Stimulated activated CD4-positive, alpha-beta T cell treated with anti-CD3 and anti-CD28 coated beads, Interleukin-15, amount 100 ng/mL, for 24 hours (primary cell): ENCODE results near the gene PON2.

Experiments used
- DNase-seq: peaks from one replicate; pipeline ENCODE4 v3.0.0-alpha.2; 2020

The PON2 gene

DNA sequence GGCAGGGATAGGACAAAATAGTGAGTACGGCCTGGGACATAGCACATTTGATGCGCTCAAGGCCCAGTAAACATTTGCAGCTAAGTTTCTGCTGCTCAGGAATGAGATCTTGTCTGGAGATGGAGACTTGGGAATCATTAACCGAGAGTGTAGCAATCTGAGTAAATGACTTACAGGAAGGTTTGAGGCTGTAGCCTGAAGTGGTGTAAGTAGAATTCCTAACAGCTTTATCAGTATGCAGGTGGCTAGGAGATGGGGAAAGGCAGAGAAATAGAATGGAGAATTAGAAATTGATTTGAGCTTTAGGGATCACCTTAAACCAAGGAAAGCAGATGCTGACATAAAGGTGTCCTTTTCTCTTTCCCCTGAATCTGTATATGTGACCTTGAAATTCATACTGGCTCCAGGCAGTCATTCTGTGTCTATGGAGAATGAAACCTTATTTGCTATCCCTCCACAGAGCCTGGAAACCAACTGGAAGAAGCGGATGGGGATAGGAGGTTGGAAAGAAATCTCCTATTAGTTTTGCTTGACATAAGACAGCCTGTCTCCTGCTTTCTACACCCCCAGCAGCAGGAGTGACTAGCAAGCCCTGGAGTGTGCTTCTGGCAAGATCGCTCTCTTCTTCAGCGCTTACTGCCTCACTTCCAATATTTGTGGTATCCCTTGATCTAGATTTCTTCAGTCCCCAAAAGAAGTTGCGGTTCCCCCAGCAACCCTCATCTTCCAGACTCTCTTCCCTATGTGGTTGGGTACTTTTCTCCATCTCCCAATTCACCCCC, 6.4 kb upstream of the PON2 start:
- no peak for DNase-seq

DNA sequence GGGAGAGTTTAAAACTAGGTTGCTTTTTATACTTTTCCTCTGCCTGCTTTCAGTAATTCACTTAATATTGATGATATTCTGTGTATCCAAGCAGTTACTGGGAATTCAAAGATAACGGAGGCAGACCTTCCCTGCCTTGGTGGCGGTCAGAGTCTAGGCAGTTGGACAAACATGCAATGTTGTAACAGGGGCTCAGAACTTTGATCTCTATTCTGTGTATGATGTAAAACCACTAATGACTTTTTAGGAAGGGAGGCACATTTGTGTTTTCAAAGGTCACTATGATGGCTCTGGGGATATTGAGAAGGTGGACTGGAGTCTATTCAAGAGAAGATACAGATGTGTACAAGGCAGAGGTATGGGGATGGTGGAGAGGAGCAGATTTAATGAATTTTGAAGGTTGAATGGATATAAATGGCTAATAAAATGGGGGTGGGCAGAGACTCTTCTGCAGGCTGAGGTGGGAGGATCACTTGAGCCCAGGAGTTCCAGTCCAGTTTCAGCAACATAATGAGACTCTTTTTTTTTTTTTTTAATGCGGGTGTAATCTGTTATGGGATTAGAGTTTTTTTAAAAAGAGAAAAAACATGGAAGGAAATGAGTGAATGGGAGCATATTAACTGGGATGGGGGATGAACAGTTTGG, 5.7 kb upstream of the PON2 start:
- DNase-seq = no peak

DNA sequence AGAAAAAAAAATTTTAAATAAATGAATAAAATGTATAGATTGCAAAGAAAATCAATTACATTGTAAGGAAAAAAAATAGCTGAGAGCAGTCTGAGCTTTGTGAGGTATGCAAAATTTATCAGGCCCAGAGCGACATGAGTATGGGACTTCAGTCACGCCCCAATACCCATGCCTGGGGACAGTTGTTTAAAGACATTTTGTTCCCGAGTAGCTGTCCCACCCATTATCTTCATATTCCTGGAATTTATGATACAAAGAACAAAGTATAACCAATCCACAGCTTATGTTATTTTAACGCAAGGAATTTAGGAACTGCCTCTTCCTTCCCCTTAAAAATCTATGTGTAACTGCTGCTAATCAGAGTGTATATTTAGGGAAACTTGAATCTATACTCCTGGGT, 1.6 kb upstream of the PON2 start:
- DNase-seq = no peak

DNA sequence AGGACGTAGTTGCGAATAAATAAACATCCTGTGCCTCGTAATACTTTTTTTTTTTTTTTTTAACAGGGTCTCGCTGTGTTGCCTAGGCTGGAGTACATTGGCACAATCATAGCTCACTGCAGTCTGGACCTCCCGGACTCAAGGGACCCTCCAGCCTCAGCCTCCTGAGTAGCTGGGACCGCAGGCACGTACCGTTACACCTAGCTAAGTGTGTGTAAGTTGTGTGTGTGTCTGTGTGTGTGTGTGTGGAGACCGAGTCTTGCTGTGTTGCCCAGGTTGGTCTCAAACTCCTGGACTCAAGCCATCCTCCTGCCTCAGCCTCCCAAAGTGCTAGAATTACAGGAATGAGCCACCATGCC, 573 bp upstream of the PON2 start:
- peak; percentile 1 for DNase-seq

DNA sequence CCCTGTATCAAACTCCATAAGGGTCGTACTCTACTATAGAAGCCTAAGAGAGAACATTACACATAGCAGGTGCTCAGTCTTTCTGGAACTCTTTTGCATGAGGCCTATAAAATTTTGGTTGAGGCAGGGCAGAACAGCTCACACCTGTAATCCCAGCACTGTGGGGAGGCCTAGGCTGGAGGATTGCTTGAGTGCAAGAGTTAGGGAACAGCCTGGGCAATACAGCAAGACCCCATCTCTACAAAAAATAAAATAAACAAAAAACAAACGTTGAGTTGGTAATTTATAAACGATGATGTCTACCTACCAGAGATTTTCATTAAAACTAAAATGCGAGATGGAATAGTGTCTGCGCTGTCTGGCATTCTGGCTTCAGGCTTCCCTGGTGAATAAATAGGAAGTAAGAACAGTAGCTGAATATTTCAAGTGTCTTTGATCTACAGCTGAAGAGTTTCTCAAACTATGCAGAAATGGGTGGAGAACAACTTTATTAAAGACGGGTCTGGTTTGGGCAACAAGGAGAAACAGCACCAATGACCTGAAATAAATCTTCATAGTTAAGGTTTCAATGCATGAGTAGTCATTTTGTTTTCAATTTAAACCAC, 774 bp downstream of the PON2 start:
- DNase-seq = no peak

DNA sequence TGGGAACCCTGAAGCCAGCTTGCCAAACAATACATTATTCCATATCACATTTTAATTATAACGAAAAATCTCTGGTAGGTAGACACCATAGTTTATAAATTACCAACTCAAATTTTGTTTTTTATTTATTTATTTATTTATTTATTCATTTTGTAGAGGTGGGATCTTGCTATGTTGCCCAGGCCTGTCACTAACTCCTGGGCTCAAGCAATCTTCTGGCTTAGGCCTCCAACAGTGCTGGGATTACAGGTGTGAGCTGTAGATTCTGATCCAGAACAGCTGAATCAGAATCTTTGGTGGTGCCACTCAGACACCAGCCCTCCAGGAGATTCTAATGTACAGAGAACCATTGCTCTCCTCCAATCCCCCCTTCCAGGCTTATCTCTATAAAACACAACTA, 1.7 kb downstream of the PON2 start:
- no peak for DNase-seq

DNA sequence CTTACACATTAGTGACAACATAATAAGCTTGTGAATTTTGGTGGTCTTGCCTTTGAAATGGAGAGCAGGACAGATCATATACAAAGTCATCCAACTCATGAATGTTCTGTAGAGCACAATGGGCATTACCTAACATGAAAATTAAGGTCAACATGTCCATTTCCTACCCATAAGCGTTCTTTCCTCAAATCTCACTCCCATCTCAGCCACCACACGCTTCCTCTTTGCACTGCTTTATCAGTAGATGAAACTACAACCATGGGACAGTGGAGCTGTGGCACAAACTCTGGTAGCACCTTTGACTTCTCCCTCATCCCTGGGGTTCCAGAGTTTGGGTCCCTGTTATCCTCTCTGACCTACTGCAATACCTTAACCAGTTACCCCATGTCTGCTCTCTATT, 2.2 kb downstream of the PON2 start:
- DNase-seq = no peak

DNA sequence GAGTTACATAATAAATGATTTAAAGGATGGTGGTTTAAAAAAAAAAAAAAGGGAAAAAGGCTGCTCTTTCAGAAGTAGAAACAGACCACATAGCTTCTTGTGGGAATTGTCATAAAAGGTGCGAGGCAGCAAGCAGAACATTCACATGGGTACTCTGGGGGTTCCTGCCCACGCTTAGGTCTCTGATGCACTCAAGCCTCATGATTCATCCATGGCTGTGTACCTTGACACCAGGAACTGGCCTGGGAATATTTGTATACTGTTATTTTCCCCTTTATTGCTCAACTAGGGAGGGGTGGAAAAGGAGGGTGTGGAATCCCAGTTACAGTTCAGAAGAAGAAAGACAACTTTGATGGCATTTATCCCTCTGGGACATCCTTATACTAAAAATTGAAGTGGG, 4.0 kb downstream of the PON2 start:
- no peak for DNase-seq

DNA sequence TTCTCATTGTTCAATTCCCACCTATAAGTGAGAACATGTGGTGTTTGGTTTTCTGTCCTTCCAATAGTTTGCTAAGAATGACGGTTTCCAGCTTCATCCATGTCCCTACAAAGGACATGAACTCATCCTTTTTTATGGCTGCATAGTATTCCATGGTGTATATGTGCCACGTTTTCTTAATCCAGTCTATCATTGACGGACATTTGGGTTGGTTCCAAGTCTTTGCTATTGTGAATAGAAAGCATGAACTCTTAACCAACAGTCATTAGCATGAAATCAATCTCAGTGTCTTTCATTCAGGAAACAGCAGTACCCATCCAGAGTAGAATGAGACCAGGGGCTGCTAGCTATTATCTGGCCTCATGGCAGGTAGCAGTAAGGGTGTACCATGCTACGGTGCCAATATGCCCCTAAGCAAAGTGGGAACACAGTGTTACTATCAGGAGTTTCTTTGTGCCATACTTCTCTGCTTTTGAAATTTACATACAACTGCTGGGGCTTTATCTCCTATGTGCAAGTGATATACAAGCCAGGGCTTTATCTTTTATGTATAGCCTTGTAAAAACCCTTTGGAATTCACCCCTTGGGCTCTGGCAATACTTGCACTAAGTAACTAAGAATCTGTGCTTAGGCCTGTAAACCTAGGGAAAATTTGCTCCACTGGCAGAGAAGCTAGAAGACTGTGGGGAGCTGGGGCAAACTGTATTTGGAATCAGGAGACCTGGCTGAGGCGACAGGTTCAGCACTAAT, 5.4 kb downstream of the PON2 start:
- no peak for DNase-seq

DNA sequence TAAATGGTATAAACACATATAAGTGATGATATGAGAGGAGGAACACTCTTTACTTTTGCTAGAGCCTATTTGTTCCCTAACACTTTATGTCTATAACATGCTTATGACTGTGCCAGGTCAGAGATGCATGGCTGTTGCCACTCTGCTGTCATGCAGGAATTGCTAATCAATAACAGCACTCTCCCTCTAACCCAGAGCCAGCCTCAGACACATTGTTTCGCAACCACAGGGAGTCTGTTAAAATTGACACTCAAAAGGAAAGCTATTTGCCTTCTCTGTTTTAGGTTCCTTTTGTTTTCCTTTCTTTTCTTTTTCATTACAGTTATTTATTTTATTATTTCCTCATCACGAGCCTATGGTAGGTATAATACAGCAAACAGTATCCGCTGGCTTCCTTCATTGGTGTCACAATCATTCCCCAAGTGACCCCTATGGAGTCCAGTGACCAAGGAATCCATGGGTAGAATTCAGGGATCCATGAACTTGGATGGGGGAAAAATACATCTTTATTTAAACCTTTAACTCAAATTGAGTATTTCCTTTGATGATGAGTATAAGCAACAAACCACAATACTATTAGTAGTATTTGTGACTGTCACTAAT, 6.8 kb downstream of the PON2 start:
- no peak for DNase-seq

DNA sequence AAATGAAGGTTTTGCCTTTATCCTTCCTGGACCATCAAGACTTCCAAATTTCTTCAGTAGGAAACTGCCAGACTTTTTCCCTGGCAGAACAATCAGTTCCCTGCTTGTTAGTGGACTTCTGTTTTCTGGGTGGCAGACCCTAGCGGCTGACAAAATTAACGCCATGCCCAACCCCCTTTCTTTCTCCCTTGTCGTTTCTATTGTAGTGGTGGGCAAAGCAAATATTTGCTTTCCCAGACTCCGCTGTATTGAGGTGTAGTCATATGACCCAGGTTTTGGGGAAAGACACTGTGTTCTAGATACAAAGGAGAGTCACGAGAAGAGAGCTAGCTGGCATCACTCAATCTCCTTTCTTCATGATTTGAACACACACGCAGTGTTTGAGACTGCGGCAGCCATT, 7.7 kb downstream of the PON2 start:
- no peak for DNase-seq

DNA sequence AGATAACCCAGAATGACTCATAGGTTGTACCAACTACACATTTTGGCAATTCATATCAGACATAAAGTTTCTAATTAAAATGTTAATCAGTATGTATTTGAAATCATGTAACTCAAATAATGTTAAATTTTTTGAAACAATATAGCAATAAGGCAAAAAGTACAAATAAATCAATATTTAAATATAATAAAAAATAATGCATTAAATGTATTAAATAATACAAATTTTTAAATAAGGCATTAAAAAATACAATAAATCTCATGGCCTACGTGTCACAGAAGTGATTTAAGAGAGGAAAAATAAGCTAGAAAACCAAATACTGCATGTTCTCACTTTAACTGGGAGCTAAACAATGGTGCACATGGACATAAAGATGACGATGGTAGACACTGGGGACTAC, 9.1 kb downstream of the PON2 start:
- no peak for DNase-seq

DNA sequence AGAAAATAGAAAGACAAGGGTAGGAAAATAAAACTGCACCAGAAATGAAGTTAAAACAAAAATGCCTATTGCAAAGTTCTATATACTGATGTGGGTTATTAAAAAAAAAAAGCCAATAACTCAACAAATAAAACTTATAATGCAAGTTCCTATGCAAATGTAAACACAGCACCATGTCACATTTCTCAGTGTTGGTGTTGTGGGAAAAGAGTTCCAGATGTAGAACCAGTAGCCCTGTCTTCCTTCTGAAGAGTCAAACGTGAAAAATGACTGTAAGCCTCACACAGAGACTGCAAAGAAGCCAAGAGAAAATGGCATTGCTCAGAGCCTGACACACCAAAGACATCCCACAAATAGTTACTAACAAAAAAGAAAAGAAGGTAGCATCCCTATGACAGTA, 10.1 kb downstream of the PON2 start:
- DNase-seq = no peak

DNA sequence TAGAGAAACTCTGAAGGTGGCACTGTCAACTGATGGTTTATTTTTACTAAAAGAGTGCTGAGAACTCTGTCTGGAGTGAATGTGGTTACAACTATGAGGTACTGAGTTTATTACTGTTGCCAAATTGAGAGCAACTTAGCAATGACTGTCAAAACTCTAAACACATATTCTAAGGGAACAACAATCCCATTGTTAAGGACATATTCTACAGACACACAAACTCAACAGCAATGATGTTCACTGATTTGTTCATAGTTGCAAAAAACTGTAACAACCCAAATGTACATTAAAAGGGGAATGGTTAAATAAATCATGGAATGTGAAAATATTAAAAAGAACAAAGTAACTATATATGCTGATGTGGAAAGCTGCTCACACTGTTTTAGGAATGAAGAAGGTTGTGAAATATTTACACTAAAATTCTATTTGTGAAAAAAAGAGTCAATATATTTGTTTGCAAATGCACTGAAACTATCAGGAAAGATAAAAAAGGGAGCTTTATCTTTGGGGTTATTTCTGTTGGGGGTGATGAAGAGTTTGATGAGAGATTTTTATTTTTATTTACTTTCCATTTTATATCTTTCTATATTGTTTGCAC, 12.9 kb downstream of the PON2 start:
- DNase-seq = no peak

DNA sequence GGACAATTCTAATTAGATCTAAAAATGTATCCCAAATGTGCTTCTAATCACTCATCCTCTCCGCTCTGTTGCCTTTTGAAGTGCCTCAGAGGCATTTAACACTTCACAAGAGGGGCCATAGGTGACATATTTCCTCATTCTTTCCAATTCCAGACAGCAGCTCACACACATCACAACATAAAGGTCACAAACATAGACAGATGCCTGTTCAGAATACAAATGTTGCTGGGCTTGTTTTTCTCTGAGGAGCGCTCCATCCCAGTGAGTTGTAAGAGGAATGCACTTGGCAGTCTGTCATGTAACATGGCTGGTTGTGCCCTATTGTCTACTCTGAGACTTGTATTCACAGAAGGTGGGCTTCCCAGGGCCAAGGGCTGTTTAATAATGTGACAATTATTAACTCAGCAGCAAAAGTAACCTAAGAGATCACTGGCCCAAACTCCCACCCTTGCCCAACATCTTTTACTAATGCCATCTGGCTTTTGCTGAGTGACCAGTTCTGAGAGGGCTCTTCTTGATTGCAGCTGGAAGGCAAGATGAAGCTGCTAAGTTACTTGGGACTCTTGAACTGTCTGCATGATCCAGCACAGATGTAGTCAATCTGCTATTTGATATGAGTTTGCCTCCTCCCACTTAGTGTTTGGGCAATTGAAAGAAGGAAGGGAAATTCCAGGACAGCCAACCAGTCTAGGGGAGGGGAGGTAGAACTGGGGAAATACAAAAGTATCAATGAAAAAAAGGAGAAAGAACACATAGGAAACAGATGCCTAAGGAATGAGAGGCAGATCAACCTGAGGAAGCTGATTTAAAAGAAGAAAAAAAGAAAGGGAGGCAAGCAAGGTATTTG, 13.6 kb downstream of the PON2 start:
- no peak for DNase-seq

DNA sequence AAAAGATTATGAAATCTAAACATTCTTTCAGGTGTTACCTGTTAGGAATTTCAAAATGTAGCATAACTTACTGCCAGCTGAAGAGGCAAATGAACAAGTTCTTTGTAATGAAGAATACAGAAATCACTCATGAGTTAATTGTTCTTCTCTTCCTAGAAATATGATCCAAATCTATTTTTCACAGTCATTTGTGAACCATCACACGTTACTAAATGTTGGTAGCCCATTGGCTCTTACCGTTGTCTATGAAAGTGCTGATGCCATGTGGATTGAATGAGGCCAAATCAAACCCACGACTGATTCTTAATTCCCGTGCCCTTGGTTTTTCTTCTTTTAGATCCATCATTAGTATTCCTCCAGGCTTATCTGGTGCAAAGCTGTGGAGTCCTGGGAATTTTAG, 22.8 kb downstream of the PON2 start:
- no peak for DNase-seq

DNA sequence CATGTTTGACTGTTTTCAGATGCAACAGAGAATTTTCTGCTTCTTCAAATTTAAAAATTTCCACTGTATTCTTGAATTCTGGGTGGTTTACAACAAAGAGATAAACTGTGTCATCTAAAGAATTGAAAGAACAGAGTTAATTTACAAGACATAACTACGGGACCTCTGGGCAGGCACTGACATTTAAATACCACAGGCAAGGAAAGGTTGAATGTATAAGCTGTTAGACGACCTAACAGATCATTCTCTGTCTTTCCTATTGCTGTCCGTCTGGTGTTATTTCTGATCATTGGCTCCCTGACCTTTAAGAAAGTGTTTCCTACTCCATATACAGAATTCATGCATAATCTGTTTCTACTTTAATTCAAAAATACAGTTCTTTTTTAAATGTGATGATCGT, 23.2 kb downstream of the PON2 start:
- DNase-seq = no peak

DNA sequence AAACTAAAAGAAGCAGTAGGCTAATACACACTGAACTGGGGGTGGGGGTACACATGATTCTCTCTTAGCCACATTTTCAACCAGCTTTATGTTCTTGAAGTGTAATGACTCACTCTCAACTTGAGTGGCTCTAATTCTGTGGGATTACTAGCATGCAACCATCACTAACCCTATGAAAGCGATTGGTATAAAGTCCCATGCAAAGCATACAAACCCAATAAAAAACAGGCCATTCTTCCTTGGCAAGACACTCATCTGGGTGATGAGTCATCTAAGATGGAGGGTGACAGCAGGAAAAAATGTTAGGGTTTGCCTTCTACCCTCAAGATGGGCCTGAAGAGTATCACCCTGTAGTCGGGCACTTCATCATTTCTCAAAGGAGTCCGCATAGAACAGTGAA, 23.8 kb downstream of the PON2 start:
- no peak for DNase-seq

DNA sequence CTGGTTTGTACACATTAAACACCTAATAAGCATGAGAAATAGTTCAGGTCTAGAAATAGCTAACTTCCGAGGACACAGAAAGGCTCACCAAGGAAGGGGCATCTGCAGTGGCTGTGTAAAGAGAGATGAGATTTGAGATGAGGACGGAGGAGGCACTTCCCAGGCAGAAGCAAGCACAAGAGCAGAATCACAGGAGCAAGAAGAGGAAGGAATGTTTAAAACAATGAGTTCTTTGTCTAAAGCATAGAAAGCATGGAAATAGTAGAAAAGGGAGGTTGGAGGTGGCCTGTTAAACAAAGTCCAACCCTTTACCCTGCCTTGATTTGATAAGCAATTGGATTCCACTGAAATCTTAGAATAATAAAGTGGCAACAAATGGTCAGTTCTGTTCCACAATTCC, 27.1 kb downstream of the PON2 start:
- no peak for DNase-seq

DNA sequence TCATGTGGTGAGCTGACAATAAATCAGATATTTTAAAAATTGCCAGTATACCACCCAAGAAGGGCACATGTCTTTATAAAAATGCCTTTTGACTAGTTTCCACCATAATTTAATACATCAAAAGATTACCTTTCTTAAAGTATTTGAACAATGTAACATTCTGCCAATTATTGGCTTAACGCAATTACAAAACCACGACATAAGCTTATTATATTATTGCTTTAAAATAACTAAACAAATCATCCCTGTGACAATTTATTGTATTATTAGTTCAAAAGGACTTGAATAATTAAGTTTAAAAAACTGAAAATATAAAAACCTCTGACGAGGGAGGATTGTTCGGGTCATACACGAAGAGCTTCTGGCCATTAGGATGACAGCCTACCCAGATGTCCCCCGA, 29.0 kb downstream of the PON2 start:
- DNase-seq = no peak

DNA sequence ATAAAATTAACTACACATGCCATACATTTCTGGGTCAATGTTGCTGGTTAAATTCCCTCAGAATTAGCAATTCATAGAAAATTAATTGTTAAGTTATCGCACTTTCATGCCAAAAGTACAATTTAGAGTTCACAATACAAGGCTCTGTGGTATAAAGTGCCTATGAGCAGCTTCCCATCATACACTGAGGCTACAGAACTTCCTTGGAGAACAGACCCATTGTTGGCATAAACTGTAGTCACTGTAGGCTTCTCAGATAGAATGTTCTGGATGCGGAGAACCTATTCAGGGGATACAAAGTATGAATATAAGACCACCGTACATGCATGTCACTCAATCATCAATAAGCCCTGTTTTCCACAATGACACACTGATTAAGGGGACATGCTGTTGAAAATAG, 29.6 kb downstream of the PON2 start:
- DNase-seq = no peak

DNA sequence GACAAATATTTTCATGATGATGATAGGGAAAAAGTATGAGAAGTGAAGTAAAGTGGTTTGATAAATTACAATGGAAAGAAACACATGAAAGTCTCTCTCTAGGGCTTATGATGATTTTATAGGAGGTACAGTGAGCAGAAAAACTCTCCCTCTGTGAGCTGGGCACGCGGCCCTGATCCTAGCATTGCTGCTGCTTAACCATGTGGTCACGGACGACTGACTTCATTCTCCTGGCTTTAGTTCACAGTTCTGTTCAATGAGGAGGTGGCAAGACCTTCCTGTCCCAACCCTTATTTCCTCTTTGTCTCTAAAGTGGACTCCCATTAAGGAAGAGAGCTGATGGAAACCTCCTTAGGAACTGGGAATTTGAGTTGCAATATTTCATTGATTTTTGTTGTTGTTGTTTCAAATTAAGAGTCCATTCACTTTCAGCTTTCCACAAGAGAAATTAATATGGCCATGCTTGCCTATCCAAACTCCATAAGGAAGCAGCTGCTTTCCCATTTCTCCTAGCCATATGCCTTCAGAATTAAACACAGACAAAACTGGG, 30.4 kb downstream of the PON2 start:
- no peak for DNase-seq
